Endothelial cell of umbilical vein (primary cell): ENCODE measurements around the gene RNPEPL1. TPM values are rescaled to one million over a fixed set of nuclear protein-coding genes. Genes with fewer than 3 reads are reported as not detected.
A peak's percentile ranks its signal among the peaks of the same experiment; 100 is the strongest.

Experiments
- BruUV-seq: library from RNA; stranded (reverse); fragments of 400-500 nt; replicated peaks from 2 replicates; lab custom pipeline; 2021; lab: Mats Ljungman, UMichigan
- CTCF ChIA-PET: fragments of 300-600, 350-600 bp; sonication (Branson Sonifier 250); formaldehyde crosslinking; loops from one replicate; lab custom pipeline; 2021; ENCODE audit warnings: antibody characterized with exemption, inconsistent platforms; lab: Charles Lee
- POLR2A ChIA-PET: fragments of 300-600, 350-600 bp; sonication (Branson Sonifier 250); formaldehyde crosslinking; loops from one replicate; lab custom pipeline; 2021; ENCODE audit warnings: antibody characterized with exemption, inconsistent platforms; lab: Charles Lee
- DNase-seq: peaks from one replicate; pipeline ENCODE4 v3.0.0-alpha.2; 2011; ENCODE audit warnings: low read depth, low spot score
- FAIRE-seq: peaks from 2 replicates; lab custom pipeline; 2011; peaks lifted over from hg19 to GRCh38; lab: Jason Lieb, UNC
- H2AFZ ChIP-seq: 2 replicates; pipeline ENCODE4 v1.6.0; 2012; ENCODE audit warnings: low read depth, low read length, control low read depth, inconsistent platforms
- H3K27ac ChIP-seq: 2 replicates; pipeline ENCODE4 v1.5.1; 2011; ENCODE audit warnings: low read depth, mild to moderate bottlenecking, control low read depth, low read length, moderate library complexity; ENCODE audit not compliant: insufficient read depth
- H3K27me3 ChIP-seq, 2 experiments: 2 replicates each; pipeline versions ENCODE4 v1.6.0 to v1.6.1; 2011; ENCODE audit warnings: low read length in 2 of 2, mixed read lengths in 1 of 2; ENCODE audit not compliant: control insufficient read depth in 2 of 2, insufficient read depth in 2 of 2
- H3K36me3 ChIP-seq, 2 experiments: 2 replicates in 1 of 2; 3 replicates in 1 of 2; pipeline ENCODE4 v1.5.1; 2011; ENCODE audit warnings: low read length in 2 of 2, mild to moderate bottlenecking in 1 of 2, moderate library complexity in 1 of 2; ENCODE audit not compliant: control insufficient read depth in 2 of 2, insufficient read depth in 2 of 2; ENCODE audit errors: extremely low read depth in 1 of 2
- H3K4me1 ChIP-seq: 3 replicates; pipeline ENCODE4 v1.5.1; 2011; ENCODE audit warnings: mild to moderate bottlenecking, low read length; ENCODE audit not compliant: control insufficient read depth, insufficient read depth; ENCODE audit errors: extremely low read depth
- H3K4me2 ChIP-seq: 2 replicates; pipeline ENCODE4 v1.6.1; 2011; ENCODE audit warnings: low read length, control low read depth, mixed read lengths; ENCODE audit not compliant: insufficient read depth
- H3K4me3 ChIP-seq, 3 experiments: fragments of 200-600 bp in 1 of 3; sonication (generic), shearing (Covaris generic) in 1 of 3; replicated peaks in 1 of 3; 2 replicates each; pipeline ENCODE4 v1.5.1; 2011 to 2016; ENCODE audit warnings: control low read depth in 3 of 3, low read length in 3 of 3, mild to moderate bottlenecking in 2 of 3, inconsistent platforms in 1 of 3, low read depth in 1 of 3, moderate library complexity in 1 of 3; ENCODE audit not compliant: insufficient read depth in 1 of 3
- H3K79me2 ChIP-seq: 2 replicates; pipeline ENCODE4 v1.6.0; 2012; ENCODE audit warnings: low read length, inconsistent platforms; ENCODE audit not compliant: control insufficient read depth, insufficient read depth
- H3K9ac ChIP-seq: replicated peaks from 2 replicates; pipeline ENCODE3; 2011; ENCODE audit warnings: low read length, control low read depth; ENCODE audit not compliant: insufficient read depth; ENCODE audit errors: extremely low read depth
- H3K9me1 ChIP-seq: replicated peaks from 3 replicates; pipeline ENCODE4 v1.6.0; 2011; ENCODE audit warnings: mild to moderate bottlenecking, low read length; ENCODE audit not compliant: control insufficient read depth, insufficient read depth; ENCODE audit errors: extremely low read depth
- H3K9me3 ChIP-seq: replicated peaks from 2 replicates; pipeline ENCODE4 v1.5.1; 2012; ENCODE audit warnings: low read length, inconsistent platforms; ENCODE audit not compliant: control insufficient read depth, insufficient read depth
- H4K20me1 ChIP-seq: replicated peaks from 2 replicates; pipeline ENCODE3; 2011; ENCODE audit warnings: mild to moderate bottlenecking, low read length; ENCODE audit not compliant: control insufficient read depth, insufficient read depth; ENCODE audit errors: extremely low read depth
- EZH2 ChIP-seq: IDR thresholded peaks from 2 replicates; pipeline ENCODE4 v1.6.1; 2012; ENCODE audit warnings: borderline replicate concordance, low read depth, mild to moderate bottlenecking, moderate library complexity, low read length, inconsistent platforms; ENCODE audit not compliant: severe bottlenecking
- MAX ChIP-seq: IDR thresholded peaks from 2 replicates; pipeline ENCODE4 v1.6.1; 2011; ENCODE audit not compliant: insufficient read depth, insufficient read length
- MYC ChIP-seq: IDR thresholded peaks from one replicate; pipeline ENCODE4 v1.6.1; 2011; ENCODE audit warnings: mild to moderate bottlenecking, low read depth, low read length
- POLR2A ChIP-seq: IDR thresholded peaks from 2 replicates; pipeline ENCODE4 v1.6.1; 2012; ENCODE audit warnings: low read depth, mild to moderate bottlenecking, control low read depth, low read length
- POLR2AphosphoS5 ChIP-seq: IDR thresholded peaks from 2 replicates; pipeline ENCODE4 v1.6.1; 2012; ENCODE audit warnings: low read depth, mild to moderate bottlenecking, control low read depth, low read length, moderate library complexity; ENCODE audit not compliant: insufficient read depth
- dilution Hi-C: fragments of 300-500 bp; cut with MboI; formaldehyde crosslinking; loops from one replicate; pipeline ENCODE4 v1.15.0; 2019; ENCODE audit warnings: low sequenced_read_pairs; ENCODE audit not compliant: extremely low pct_ligation_motif_present
- intact Hi-C: fragments of 100-400 bp; cut with micrococcal nuclease; formaldehyde crosslinking; loops from one replicate; pipeline ENCODE4 v1.10.0; 2022
- polyA plus RNA-seq, 4 experiments: library from polyadenylated mRNA; depleted of rRNA in 3 of 4; stranded (reverse) in 3 of 4; unstranded in 1 of 4; fragments of >200 nt; gene quantifications; 2 replicates each; pipeline versions ENCODE4 v1.2.1 to v1.2.3, GENCODE V29; 2011 to 2012; ENCODE audit warnings: missing spikeins in 1 of 4
- total RNA-seq: library from RNA; stranded (reverse); gene quantifications from 2 replicates; pipeline ENCODE4 v1.2.3, GENCODE V29; 2021

RNPEPL1 gene
- total and polyA plus RNA-seq, 2 donors (not counting 3 experiments of a cell fraction or from before 2014, with no cell fraction given): 35.8 to 67.1 TPM

GRCh38 chr2:240586198-240586918 lies 18.1 kb downstream of the RNPEPL1 start, which contains the start of gene CAPN10:
Gene CAPN10, plus strand, starts transcription at chr2:240586734. Its CDS starts 178 bp downstream, at chr2:240586912.
- intact Hi-C loops (loop anchor here (1.0 kb wide), 3 partner anchors 20 to 73 kb away; partner anchors contain the start of gene DUSP28), dilution Hi-C loops (no loop called here)
- DNase-seq: peak; percentile 95
- H4K20me1 ChIP-seq: no peaks in the 10 kb centered on the region
- H3K27ac ChIP-seq: peak within 1 kb of the TSS; percentile 74
- no peaks in the 10 kb centered on the region for H3K27me3 ChIP-seq
- peak within 1 kb of the TSS; percentile 91 for H3K9ac ChIP-seq
- peaks cover 17% of the 10 kb centered on the region for H3K4me1 ChIP-seq
- no TSS peak for BruUV-seq
- H3K36me3 ChIP-seq: peaks cover 0 to 9% of the 10 kb centered on the region in 2 experiments
- no peaks in the 10 kb centered on the region for H3K9me3 ChIP-seq
- peak; percentile 88 for FAIRE-seq
- ChIA-PET CTCF (interaction anchor here (0.8 to 5.3 kb wide), 12 partner anchors 10 to 354 kb away, joined by 3 to 47 read pairs (median 10); partner anchors contain the start of genes ANKMY1 and RNPEPL1), POLR2A (interaction anchor here (1.0 to 3.3 kb wide), 3 partner anchors 17 to 25 kb away, joined by 7 to 13 read pairs (median 8); partner anchors contain the start of gene RNPEPL1)
- peaks cover 54% of the 10 kb centered on the region for H3K79me2 ChIP-seq
- H3K9me1 ChIP-seq: no peaks in the 10 kb centered on the region
- no peak for TF ChIP-seq MYC
- TF ChIP-seq EZH2: no peak
- peak; percentile 88 for TF ChIP-seq POLR2AphosphoS5
- peak; percentile 66 for TF ChIP-seq POLR2A
- TF ChIP-seq MAX: peak; percentile 64
- peak within 1 kb of the TSS; percentile 76 to 84 (median 84) for H3K4me3 ChIP-seq
- H2AFZ ChIP-seq: peak within 1 kb of the TSS; percentile 83
- H3K4me2 ChIP-seq: peak within 1 kb of the TSS; percentile 80
